ES-I3 (cell line): ENCODE results near the gene OR52W1.

Source experiments
- H3K36me3 ChIP-seq: 2 replicates; pipeline ENCODE4 v1.6.1; 2013; ENCODE audit warnings: mild to moderate bottlenecking, low read length, control low read depth, moderate library complexity; ENCODE audit not compliant: insufficient read depth
- H3K4me1 ChIP-seq: 2 replicates; pipeline ENCODE4 v1.6.1; 2013; ENCODE audit warnings: mild to moderate bottlenecking, control low read depth, low read length; ENCODE audit not compliant: insufficient read depth
- H3K9ac ChIP-seq: 2 replicates; pipeline ENCODE4 v1.6.1; 2013; ENCODE audit warnings: low read depth, mild to moderate bottlenecking, low read length, moderate library complexity
- H3K9me3 ChIP-seq: 2 replicates; pipeline ENCODE4 v1.6.1; 2013; ENCODE audit warnings: mild to moderate bottlenecking, low read length, moderate library complexity; ENCODE audit not compliant: control insufficient read depth, insufficient read depth

OR52W1 gene

DNA sequence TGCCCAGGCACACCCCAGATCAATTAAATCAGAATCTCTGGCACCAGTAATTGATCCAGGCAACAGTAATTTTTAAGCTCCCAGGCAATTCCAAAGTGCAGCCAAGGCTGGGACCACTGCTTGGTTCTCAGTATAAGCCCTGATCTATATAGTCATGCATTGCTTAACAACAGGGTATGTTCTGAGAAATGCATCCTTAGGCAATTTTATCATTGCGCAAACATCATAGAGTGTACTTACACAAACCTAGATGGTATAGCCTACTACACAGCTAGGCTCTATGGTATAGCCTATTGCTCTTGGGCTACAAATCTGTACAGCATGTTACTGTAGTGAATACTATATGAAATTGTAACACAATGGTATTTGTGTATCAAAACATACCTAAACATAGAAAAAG is 5.7 kb downstream of the OR52W1 start:
- Histone ChIP-seq H3K36me3 (no peaks in the 10 kb centered on the region), H3K9ac (no peak overlapping the region), H3K4me1 (no peaks in the 10 kb centered on the region), H3K9me3 (no peaks in the 10 kb centered on the region)

GRCh38 chr11:6205366-6205765 is 6.3 kb downstream of the OR52W1 start, which contains the start of gene C11orf42:
Gene C11orf42, plus strand, starts transcription at chr11:6205557. Its CDS starts 59 bp downstream, at chr11:6205616.
- Histone ChIP-seq H3K4me1 (no peaks in the 10 kb centered on the region), H3K9ac (no peak within 1 kb of the TSS), H3K9me3 (no peaks in the 10 kb centered on the region), H3K36me3 (no peaks in the 10 kb centered on the region)

DNA sequence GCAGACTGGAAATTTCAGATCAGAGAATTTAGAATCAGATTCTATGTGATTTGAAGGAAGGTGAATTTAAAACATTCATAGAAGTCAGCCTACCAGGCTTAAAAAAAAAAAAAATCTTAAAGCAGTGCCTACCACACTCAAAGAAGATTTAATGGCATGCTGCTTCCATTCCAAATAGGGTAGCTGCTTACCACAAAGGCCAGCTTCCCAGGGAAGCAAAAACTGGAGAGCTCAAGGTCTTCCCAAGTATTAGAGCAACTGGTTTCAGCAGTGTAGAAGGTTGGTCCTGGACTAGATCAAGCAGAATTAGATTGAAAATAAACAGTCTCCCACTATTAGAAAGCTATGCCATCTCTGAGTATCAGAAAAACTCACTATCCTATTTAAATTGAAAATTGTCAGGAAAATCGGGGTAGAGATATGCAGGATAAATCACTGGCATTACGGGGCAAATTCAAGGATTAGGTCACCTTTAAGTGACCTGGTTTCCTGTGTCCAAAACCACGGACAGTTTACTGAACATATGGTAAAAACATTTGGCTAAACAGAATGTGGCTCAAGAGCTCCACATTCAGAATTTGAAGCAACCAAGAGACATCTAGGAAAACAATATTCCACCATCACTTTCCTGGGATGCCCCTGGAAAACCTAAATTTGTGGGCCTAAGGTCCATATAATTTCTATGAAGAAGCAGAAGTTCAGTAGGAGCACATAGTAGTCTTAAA is 7.6 kb downstream of the OR52W1 start:
- Histone ChIP-seq H3K9ac (no peak overlapping the region), H3K9me3 (no peaks in the 10 kb centered on the region), H3K4me1 (no peaks in the 10 kb centered on the region), H3K36me3 (no peaks in the 10 kb centered on the region)

DNA sequence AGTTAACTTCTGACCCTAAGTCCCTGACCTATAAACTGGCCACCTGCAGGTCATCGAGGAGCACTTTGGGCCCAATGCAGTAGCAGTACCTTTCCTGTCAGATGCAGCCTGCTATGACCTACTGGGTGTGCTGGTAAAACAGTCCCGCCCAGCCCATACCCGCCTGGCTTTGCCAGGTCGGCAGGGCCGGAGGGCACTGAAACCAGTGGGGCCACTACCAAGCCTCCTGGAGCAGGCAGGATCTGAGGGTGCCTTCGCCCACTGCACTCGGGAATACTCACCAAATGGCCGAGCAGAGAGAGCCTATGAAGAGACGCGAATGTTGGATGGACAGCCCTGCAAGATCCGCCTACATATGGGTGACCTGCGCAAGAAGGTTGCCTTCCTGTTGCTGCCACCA is 10.8 kb downstream of the OR52W1 start:
- Histone ChIP-seq H3K36me3 (no peaks in the 10 kb centered on the region; the same call in 1 of the 2 replicates), H3K9ac (no peak overlapping the region), H3K4me1 (no peaks in the 10 kb centered on the region), H3K9me3 (no peaks in the 10 kb centered on the region)

DNA sequence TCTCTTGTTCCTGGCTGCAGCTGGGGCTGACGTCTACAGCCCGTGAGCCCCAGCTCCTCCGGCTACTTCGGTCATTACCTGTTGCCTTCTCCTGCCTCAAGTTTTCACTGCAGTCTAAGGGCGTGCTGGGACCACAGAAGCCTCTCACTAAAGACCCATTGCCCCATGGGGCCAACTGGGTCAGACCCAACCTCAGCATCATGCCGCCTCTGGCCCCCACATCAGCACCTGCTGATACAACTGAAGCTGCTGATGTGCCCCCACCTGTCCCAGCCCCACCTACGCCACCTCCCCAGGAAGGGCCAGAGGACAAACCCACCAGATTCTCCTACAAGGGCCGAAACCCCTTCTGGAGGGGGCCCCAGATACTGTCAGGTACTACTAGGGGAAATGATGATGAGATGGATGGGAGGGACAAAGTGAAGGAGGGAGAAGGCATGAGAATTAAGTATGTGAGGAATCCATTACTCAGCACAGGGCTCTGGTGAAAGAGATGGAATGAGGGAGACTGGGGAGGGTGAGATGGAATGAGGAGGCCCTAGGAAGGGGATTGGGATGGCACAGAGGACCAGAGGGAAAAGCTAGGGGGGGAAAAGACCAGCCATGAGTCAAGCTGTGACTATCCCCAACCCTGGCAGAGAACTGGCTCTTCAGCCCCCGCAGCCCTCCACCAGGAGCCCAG is 11.4 kb downstream of the OR52W1 start:
- Histone ChIP-seq H3K36me3 (no peaks in the 10 kb centered on the region; the same call in 1 of the 2 replicates), H3K9me3 (no peaks in the 10 kb centered on the region)

DNA sequence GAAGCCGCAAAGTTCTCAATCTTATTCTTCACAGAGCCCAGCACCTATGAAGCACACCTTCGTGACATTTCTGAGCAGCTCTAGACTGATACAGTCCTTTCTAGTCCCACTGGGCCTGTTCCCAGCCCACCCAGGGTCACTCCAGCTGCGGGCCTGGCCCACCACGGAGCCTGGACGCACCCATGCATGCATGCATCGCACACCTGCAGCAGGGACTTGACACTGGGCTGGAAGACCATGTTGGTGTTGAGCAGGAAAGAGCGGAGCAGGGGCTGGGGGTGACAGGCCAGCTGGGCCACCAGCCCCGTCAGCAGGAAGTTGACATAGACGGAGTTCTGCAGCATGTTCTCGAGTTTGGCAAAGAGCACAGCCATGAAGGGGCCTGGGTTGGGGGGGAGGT is 15.5 kb downstream of the OR52W1 start:
- Histone ChIP-seq H3K9me3 (no peaks in the 10 kb centered on the region), H3K4me1 (no peaks in the 10 kb centered on the region), H3K36me3 (no peaks in the 10 kb centered on the region; the same call in 1 of the 2 replicates), H3K9ac (no peak overlapping the region)

More for the DNA sequence above, 11.4 kb downstream of the OR52W1 start:
- no peaks in the 10 kb centered on the region for H3K4me1 ChIP-seq
- H3K9ac ChIP-seq: no peak overlapping the region

- Histone ChIP-seq H3K36me3 (no peaks in the 10 kb centered on the region; the same call in 1 of the 2 replicates), H3K9ac (no peak overlapping the region), H3K4me1 (no peaks in the 10 kb centered on the region), H3K9me3 (no peaks in the 10 kb centered on the region)
These were observed 17.5 kb downstream of the OR52W1 start for GRCh38 chr11:6216501-6216900.

GRCh38 chr11:6217722-6218121 is 18.7 kb downstream of the OR52W1 start:
- Histone ChIP-seq H3K9ac (no peak overlapping the region), H3K4me1 (no peaks in the 10 kb centered on the region), H3K36me3 (no peaks in the 10 kb centered on the region; the same call in none of the 2 replicates), H3K9me3 (no peaks in the 10 kb centered on the region)

DNA sequence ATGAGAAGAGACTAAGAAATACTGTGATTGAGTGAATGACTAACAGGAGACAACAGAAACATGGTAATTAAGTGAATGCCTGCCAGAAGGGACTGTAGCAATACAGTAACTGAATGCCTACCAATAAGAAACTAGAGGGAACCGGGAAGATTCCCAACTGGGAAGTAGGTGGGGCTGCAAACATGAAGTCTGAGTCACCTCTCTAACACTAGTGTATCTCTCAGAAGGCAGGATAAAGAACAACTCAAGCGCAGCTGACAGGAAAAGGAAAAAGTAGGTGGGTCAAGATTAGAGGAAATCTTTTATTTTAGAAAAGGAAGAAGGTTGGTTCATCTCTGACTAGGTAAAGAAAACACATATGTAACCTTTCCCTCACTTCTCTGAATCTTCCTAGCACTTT is 20.3 kb downstream of the OR52W1 start:
- H3K4me1 ChIP-seq: no peaks in the 10 kb centered on the region
- no peaks in the 10 kb centered on the region; the same call in none of the 2 replicates for H3K36me3 ChIP-seq
- no peak overlapping the region for H3K9ac ChIP-seq
- no peaks in the 10 kb centered on the region for H3K9me3 ChIP-seq

GRCh38 chr11:6223854-6224253 is 24.8 kb downstream of the OR52W1 start:
- no peaks in the 10 kb centered on the region for H3K4me1 ChIP-seq
- no peaks in the 10 kb centered on the region; the same call in none of the 2 replicates for H3K36me3 ChIP-seq
- H3K9ac ChIP-seq: no peak overlapping the region
- H3K9me3 ChIP-seq: peaks cover 3% of the 10 kb centered on the region; the same call in 1 of the 2 replicates

DNA sequence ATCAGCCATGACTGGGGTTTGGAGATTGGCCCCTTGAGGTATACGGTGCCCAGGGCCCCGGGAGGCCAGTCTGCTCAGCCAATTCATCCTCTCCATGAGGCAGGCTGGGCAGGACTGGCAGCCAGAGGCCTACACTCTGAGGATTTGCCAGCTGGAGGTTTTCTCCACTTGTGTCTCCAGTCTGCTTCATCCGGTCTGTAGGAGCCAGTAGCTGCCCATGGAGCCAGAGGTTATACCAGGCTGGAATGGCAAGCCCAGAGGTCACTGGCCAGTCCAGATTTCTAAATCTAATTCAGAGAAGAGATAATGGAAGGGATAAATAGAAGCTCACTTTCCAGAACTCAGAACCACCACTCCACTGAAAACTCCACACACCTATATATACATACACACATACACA is 25.4 kb downstream of the OR52W1 start:
- H3K9ac ChIP-seq: no peak overlapping the region
- H3K4me1 ChIP-seq: no peaks in the 10 kb centered on the region
- peaks cover 3% of the 10 kb centered on the region; the same call in 1 of the 2 replicates for H3K9me3 ChIP-seq
- no peaks in the 10 kb centered on the region; the same call in none of the 2 replicates for H3K36me3 ChIP-seq

GRCh38 chr11:6225024-6225423 is 26.0 kb downstream of the OR52W1 start:
- H3K9ac ChIP-seq: no peak overlapping the region
- no peaks in the 10 kb centered on the region; the same call in none of the 2 replicates for H3K36me3 ChIP-seq
- peaks cover 3% of the 10 kb centered on the region; the same call in 1 of the 2 replicates for H3K9me3 ChIP-seq
- no peaks in the 10 kb centered on the region for H3K4me1 ChIP-seq

- Histone ChIP-seq H3K9me3 (peaks cover 3% of the 10 kb centered on the region; the same call in 1 of the 2 replicates), H3K36me3 (no peaks in the 10 kb centered on the region; the same call in none of the 2 replicates), H3K9ac (no peak overlapping the region), H3K4me1 (no peaks in the 10 kb centered on the region)
These were observed 26.9 kb downstream of the OR52W1 start for GRCh38 chr11:6225896-6226295.

- Histone ChIP-seq H3K9ac (no peak overlapping the region), H3K9me3 (peaks cover 3% of the 10 kb centered on the region; the same call in 1 of the 2 replicates), H3K4me1 (no peaks in the 10 kb centered on the region), H3K36me3 (no peaks in the 10 kb centered on the region)
These were observed 29.5 kb downstream of the OR52W1 start for GRCh38 chr11:6228520-6228919.

- Histone ChIP-seq H3K9me3 (peaks cover 3% of the 10 kb centered on the region; the same call in 1 of the 2 replicates), H3K36me3 (no peaks in the 10 kb centered on the region), H3K4me1 (no peaks in the 10 kb centered on the region; the same call in 1 of the 2 replicates), H3K9ac (no peak overlapping the region)
These were observed 30.9 kb downstream of the OR52W1 start for GRCh38 chr11:6229911-6230310.
